ENCODE results near the gene TMEM131.
"Not testable (repeated sequence)": the region's sequence is repeated elsewhere in the genome, so short reads cannot be mapped to it uniquely, and the experiment has no call there.

TMEM131 gene

DNA sequence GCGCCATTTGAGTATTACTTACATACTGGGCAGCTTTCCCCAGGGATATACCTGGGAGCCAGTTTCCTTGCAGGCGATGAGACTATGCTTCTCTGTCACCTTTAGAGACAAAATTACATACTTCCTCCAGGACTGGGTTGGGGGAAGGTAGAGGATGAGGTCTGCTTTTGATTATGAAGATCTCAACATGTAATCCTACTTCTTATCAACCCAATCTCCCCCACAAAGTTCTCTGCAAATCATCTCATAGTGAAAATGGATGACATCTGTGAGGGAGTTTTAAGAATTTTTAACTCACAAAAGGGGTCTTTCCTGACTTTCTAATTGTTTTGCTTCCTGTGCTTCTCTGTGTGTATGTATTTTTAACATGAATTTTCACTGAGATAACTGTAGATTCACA, 81.9 kb downstream of the TMEM131 start:
- no peak for DNase-seq

DNA sequence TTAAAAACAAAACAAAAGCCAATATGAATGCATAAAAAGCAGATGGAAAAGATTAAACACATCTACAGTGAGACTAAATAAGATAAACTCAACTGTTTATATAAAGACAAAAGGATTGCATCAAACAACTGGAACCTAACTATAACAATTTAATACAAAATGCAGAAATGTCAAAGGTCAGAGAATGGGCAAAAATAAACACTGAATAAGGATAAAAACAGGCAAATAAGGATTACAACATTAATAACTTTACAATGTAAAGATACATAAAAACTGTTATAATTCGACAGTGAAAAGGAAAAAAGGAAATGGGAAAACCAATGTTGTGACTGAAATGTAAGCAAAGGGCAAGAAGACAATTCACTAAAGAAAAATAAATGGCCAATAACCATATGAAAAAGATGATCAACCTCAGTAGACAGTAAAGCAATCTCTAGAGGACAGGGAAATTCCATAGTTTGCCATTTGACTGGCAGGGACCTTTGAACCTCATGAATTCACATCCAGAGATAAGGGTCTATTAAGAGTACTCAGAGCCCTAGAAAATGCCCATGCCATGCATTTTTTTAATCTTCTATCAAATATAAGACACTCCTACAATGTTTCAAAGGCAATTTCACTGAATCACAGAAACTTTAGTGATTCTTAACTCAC, 83.7 kb downstream of the TMEM131 start:
- no peak for DNase-seq
- ATAC-seq, result no peak

More for the DNA sequence above, 81.9 kb downstream of the TMEM131 start:
- ATAC-seq, result no peak

DNA sequence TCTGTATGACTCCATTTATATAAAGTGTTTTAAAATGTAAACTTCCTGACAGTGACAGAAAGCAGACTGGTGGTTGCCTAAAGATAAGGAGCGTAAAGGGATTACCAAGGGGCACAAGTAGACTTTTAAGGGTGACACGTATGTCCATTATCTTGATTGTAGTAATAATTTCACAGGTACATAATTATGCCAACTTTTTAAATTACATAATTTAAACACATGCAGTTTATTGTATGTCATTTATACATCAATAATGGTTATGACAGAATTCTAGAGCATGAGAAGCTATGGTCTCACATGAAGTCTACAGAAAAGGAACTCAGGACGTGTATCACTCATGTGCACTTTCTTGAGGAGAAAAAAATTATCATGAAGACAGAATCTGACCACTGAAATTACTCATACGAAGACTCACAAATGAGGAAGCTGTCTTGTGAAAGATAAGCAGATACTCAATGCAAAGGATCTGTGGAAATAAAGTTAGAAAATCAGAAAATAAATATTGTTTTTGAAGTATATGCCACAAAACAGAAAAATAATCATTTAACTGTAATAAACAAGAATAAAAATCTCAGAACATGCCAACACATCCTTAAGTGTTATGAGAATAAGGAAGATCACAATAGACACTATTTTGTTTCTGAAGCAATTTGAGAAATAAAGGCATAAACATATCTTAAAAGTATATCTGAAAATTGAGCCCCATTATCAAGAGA, 84.4 kb downstream of the TMEM131 start:
- no peak for DNase-seq
- peak; percentile 65 for ATAC-seq

DNA sequence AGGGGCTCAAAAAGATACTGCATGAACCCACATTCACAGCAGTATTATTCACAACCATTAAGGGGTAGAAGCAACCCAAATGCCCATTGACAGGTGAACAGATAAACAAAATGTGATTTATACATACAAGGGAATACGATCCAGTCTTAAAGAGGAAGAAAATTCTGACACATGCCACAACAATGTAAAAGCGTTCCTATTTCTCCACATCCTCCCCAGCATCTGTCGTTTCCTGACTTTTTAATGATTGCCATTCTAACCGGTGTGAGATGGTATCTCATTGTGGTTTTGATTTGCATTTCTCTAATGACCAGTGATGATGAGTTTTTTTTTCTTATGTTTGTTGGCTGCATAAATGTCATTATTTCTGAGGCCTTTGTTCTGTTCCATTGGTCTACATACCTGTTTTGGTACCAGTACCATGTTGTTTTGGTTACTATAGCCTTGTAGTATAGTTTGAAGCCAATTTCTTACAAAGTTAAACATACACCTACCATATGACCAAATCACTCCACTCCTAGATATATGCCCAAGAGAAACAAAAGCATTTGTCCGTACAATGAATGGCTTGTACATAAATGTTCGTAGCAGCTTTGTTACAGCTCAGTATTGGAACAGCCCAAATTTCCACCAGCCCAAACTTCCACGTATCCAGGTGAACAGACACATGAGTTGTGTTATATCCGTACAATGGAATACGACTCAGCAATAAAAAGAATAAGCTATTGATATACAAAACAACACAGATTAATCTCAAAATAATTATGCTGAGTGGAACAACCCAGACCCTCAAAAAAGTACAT, 85.1 kb downstream of the TMEM131 start:
- ATAC-seq (no peak), DNase-seq (no peak)

DNA sequence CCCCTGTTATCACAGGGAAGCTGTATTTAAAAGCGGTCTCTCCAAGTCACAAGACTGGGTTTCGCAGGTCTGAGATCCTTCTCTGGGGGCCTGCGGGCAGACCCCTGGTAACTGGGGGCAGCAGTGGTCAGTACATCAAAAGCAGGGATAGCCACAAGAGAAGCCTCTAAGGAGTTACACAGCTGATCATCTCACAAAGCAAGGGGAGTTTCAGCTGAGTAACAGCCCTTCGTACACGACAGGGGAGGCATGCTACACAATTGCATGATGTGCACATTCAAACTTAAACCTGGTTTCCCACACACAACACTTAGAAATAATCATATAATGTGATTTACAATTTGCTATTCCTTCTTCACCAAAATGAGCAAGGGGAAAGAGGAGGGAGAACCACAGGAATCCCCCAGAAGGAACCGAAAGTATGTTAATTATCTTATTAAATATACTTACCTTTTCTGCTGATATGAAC, 87.5 kb downstream of the TMEM131 start:
- ATAC-seq (no peak), DNase-seq (no peak)

DNA sequence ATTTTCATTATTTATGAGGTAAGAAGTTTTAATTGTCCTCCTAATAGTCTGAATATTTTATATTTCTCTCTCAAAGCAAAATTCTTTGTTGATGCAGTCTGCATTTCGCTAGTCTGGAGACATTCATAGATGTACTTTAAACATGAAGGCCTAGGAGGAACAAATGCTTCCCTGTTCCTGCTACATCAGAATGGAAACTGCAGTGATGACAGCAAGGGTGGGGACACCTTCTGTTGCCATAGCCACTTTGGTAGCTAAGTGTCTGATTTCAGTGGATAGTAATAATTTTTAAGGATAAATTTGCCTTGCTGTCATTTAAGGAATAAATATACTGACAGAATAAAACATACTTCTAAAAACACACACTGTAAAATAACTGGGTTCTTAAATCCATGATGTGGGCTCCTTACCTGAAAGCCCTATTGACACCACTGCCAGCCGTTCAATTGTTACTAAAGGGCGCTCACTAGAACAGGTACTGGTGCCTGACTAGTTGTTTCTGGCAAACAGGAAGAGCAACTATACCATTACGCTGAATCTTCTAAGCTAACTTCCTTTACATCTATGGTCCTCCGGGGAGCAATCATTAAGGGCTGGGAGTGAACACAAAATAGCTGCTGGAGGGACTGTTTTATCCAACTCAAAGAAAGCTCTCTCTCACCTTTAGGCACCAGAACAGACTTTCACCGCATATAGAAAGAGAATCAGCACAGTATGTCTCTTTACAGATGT, 88.2 kb downstream of the TMEM131 start:
- DNase-seq, result no peak
- no peak for ATAC-seq

DNA sequence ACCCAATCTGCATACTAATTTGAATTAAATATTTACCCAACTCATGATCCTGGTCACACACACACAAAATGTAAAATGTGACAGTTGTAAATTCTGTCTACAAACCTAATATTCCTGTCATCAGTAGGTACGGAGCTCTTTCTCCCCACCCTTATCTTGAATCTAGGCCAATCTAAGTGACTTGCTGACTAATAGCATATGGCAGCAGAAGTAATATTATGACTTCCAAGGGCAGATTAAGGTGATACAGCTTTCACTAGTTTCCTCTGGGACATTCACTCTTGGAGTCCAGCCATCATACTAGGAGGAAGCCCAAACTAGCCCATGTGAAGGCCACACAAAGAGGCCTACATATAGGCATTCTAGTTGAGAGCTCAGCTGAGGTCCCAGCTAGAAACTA, 89.4 kb downstream of the TMEM131 start:
- no peak for DNase-seq

DNA sequence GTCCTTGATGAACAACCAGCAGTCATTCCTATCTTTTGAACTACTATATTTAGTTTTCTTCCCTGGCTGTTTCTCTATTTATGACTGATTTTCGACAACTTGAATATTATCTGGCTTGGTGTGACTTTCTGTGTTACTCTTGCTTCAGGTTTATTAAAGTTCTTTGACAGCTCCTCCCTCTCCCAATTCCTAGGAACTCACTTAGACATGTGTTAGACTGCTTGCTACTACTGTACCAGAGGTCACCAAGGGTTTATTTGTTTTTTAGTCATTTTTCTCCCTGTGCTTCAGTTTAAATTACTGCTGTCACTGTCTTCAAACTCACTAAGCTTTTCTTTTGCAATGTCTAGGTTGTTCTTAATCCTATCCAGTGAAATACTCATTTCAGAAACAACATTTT, 90.5 kb downstream of the TMEM131 start:
- no peak for ATAC-seq
- no peak for DNase-seq

More for the DNA sequence above, 89.4 kb downstream of the TMEM131 start:
- no peak for ATAC-seq

DNA sequence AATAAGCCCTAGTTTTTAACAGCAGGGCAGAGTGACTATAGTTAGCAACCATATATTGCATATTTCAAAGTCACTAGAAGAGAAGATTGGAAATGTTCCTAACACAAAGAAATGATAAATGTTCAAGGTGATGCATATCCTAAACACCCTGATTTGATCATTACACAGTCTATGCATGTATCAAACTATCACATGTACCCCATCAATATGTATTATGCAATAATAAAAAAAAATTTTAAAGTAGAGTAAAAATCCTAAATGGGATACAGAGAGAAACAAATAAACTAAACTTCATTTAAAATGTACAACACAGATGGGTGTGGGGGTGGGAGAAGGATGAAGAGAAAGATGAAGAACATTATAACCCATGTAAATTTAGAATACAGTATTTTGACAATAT, 93.9 kb downstream of the TMEM131 start:
- DNase-seq (no peak), ATAC-seq (no peak)

DNA sequence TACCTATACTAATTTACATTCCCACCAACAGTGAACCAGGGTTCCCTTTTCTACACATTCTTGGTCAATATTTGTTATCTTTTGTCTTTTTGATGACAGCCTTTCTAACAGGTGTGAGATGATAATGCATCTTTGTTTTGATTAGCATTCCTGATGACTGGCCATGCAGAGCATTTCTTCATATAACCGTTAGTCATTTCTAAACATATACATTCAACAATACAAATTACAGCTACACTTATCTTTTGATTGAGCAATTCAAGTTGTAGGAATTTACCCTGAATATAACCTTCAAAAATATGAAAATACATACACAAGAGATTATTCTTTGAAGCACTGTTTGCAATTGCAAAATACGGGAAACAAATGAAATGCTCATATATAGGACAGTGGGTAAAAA, 94.9 kb downstream of the TMEM131 start:
- ATAC-seq, result no peak
- no peak for DNase-seq

DNA sequence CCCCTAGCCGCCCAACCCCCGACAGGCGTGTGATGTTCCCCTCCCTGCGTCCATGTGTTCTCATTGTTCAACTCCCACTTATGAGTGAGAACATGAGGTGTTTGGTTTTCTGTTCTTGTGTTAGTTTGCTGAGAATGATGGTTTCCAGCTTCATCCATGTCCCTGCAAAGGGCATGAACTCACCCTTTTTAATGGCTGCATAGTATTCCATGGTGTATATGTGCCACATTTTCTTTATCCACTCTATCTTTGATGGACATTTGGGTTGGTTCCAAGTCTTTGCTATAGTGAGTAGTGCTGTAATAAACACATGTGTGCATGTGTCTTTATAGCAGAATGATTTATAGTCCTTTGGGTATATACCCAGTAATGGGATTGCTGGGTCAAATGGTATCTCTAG, 102.7 kb downstream of the TMEM131 start:
- DNase-seq, ATAC-seq: not testable (repeated sequence)

DNA sequence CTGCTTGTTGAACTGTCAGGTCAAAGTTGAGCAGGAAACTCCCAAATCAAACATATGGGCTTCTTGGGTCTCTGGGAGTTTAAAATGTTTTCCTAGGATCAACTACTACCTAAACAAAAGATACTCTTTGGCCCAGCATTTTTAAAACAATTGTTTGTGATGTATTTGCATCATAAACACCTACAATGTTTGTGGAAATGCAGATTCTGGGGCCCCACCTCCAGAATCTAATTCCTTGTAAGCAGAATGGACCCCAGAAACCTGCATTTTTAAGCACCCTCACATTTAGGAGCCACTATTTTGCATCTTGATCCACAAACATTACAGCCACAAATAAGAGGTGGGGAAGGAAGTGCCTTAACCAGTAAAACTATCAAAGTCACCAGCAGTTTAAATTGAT, 104.1 kb downstream of the TMEM131 start:
- DNase-seq (no peak), ATAC-seq (no peak)

DNA sequence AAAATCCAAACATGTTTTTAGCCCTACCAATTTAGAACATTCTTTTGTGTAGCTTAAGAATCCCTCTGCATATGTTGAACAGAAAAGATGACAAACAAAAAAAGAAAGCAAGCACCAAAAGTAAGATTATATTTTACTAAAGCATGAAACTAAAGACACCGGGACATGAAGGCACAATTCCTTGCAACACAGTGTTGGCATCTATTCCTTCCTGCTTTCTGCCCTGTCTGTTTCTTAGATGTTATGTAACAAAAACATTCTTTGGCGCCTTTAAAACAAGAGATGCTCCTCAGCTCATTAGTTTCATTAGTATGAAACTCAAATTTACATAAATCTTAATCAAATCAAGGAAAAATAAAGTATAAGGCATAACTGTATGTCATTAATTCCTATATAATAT, 106.6 kb downstream of the TMEM131 start:
- ATAC-seq (no peak), DNase-seq (no peak)

DNA sequence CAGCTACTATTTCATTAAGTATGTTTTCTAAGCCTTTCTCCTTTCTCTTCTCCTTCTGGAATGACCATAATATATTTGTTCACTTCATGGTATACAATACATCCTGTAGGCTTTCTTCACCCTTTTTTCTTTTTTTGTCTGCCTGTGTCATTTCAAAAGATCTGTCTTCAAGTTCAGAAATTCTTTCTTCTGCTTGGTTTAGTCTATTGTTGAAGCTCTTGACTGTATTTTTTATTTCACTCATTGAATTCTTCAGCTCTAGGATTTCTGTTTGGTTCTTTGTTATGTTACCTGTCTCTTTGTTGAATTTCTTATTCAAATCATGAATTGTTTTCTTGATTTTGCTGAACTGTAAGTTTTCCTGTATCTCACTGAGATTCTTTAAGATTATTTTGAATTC, 109.9 kb downstream of the TMEM131 start:
- DNase-seq (no peak), ATAC-seq (no peak)

DNA sequence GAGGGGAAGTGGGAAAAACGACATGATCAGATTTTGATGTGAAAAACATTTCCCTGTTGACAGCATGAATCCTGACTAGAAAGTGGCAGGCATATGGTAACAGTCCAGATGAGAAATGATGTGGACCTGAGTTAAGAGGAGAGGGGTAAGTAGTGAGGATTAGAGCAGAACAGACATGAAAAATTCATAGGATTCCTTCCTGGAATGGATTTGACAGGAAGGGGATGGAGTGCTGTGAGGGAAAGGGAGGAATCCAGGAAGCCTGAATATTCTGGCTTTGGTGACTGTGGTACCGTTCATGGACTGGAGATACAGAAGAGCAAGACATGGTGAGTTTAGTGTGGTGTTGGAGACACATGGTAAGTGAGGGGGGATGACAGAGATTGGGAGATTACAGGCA, 115.4 kb downstream of the TMEM131 start:
- ATAC-seq, result no peak
- no peak for DNase-seq

DNA sequence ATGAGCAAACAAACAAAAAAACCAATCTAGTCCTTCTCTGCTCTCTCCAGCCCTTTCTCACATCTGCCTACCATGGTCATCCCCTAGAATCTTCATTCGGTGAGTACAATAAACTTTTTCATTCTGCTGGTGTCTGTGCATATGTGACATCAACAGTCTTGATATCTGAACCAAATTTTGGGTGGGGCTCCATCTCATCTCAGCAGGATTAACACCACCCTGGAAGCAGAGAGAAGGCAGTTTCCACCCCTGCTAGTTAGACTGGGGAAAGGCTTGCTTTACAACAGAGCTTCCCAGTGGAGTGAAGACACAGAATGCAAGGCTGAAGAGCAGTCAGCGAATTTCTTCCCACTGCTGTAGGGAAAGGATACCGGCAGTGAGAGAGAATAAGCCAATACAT, 116.9 kb downstream of the TMEM131 start:
- DNase-seq, result no peak
- no peak for ATAC-seq

DNA sequence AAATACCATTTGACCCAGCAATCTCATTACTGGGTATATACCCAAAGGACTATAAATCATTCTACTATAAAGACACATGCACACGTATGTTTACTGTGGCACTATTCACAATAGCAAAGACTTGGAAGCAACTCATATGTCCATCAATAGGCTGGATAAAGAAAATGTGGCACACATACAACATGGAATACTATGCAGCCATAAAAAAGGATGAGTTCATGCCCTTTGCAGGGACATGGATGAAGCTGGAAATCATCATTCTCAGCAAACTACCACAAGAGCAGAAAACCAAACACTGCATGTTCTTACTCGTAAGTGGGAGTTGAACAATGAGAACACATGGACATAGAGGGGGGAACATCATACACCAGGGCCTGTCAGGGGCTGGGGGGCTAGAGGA, 117.4 kb downstream of the TMEM131 start:
- not testable (repeated sequence) for ATAC-seq, DNase-seq

DNA sequence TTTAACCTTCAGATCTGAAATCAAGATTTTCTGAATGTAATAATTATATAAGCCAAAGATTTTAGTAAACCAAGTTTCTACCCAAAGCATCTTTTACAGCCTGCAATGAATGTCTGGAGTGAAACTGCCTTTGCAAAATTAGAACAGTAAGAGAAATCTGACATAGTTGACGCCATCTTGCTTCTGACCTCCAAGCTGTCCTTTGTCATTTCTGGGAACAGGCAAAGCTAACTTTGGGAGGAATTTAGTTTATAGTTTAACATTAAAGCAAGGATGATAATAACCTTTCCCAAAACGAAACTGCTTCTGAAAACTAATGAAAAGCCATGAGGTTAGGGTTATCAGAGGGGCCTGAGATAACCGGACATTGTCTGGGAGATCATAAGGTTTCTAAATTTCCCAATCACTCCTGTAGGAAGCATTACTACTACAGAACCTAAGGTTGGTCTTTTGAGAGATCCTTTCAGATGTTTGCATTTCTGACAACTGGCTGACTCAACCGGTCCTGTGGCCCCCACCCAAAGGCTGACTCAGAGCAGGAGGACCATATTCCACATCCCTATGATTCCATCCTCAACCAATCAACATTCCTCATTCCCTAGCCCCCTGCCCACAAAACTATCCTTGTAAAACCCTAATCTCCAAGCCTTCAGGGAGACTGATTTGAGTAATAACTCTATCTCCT, 124.5 kb downstream of the TMEM131 start:
- no peak for DNase-seq
- ATAC-seq, result no peak

DNA sequence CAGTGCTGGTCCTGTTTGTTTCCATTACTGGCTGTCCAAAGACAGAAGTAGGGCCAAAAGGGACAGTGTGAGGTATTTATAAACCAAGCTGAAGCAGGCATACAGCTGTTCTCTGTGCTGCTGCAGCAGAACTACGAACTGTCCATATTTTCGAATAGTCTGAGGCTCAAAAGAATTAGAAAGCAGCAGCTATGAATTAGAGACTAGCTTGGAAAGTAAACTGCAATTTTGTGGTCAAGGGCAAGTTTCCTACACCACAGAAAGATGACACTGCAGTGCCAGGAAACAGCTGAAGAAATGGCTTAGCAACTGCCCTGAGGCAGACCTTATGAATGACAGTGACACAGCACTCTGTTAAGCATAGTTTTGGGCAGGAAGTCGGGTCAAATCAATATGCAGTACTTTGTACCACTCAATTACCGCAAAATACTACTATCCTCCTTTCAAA, 125.3 kb downstream of the TMEM131 start:
- DNase-seq, result peak; percentile 43
- peak; percentile 95 for ATAC-seq

DNA sequence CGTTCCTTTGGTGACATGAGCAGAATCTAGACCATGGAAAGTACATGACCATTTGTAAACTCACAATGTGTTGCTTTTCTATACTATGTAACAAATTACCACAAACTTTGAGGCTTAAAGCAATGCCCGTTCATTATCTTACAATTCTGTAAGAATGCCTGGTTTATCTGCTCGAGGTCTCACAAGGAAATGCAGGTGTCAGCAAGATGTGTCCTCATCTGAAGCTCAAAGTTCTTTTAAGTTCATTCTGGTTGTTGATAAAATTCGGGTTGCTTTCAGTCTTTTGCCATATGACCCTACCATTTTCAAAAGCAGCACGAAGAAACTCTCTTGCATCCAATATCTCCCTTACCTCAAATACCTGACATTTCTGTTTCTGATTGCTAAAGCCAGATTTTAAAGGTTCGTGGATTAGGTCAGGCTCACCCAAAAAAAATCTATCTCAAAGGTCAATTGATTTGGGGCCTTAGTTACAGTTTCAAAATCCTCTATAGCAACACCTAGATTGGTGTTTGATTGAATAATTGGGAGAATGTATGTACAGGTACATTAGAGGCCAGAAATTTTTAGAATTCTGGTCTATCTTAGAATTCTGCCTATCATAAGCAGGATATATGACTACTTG, 125.9 kb downstream of the TMEM131 start:
- no peak for DNase-seq

More for the DNA sequence above, 125.9 kb downstream of the TMEM131 start:
- ATAC-seq, result no peak
